CD14-positive monocyte (primary cell): ENCODE results near the gene SOCS1. TPM values are rescaled to one million over a fixed set of nuclear protein-coding genes. Genes with fewer than 3 reads are reported as not detected.

Source experiments
- DNase-seq, 3 donors: peaks; one replicate each; pipeline ENCODE4 v3.0.0-alpha.2; 2011 to 2022
- H2AFZ ChIP-seq: 2 replicates; pipeline ENCODE4 v1.6.0; 2012; ENCODE audit warnings: mild to moderate bottlenecking, low read depth, low read length, inconsistent platforms; ENCODE audit not compliant: insufficient read depth, poor library complexity, severe bottlenecking
- H3K27ac ChIP-seq, 2 donors: 1 replicate in 1 of 2; 2 replicates in 1 of 2; pipeline ENCODE4 v1.5.1; 2012 to 2013; ENCODE audit warnings: low read length in 2 of 2, control low read depth in 1 of 2, inconsistent platforms in 1 of 2, low read depth in 1 of 2, mild to moderate bottlenecking in 1 of 2
- H3K27me3 ChIP-seq, 2 donors: one replicate each; pipeline versions ENCODE4 v1.6.0 to v1.6.1; 2011 to 2013; ENCODE audit warnings: low read length in 2 of 2; ENCODE audit not compliant: control insufficient read depth in 2 of 2, insufficient read depth in 2 of 2
- H3K36me3 ChIP-seq, 2 donors: replicated peaks in 1 of 2; 1 replicate in 1 of 2; 2 replicates in 1 of 2; pipeline versions ENCODE4 v1.5.1 to v1.6.1; 2012 to 2013; ENCODE audit warnings: low read length in 2 of 2, control low read depth in 1 of 2, inconsistent platforms in 1 of 2, mild to moderate bottlenecking in 1 of 2; ENCODE audit not compliant: insufficient read depth in 2 of 2, control insufficient read depth in 1 of 2
- H3K4me1 ChIP-seq, 2 donors: 1 replicate in 1 of 2; 2 replicates in 1 of 2; pipeline versions ENCODE4 v1.5.1 to v1.6.1; 2012 to 2013; ENCODE audit warnings: low read length in 2 of 2, control low read depth in 1 of 2, inconsistent platforms in 1 of 2, mild to moderate bottlenecking in 1 of 2, moderate library complexity in 1 of 2; ENCODE audit not compliant: insufficient read depth in 2 of 2, control insufficient read depth in 1 of 2
- H3K4me2 ChIP-seq: replicated peaks from 2 replicates; pipeline ENCODE3; 2012; ENCODE audit warnings: low read length, moderate library complexity, mild to moderate bottlenecking; ENCODE audit not compliant: poor library complexity, severe bottlenecking; ENCODE audit errors: extremely low read depth
- H3K4me3 ChIP-seq, 3 experiments: fragments of 200-600 bp in 1 of 3; sonication (generic) in 1 of 3; replicated peaks in 1 of 3; 1 replicate in 2 of 3; 2 replicates in 1 of 3; pipeline ENCODE4 v1.5.1; 2011 to 2013; ENCODE audit warnings: low read length in 3 of 3, mild to moderate bottlenecking in 3 of 3, control low read depth in 2 of 3, low read depth in 2 of 3, inconsistent platforms in 1 of 3, moderate library complexity in 1 of 3
- H3K79me2 ChIP-seq: 2 replicates; pipeline ENCODE4 v1.6.0; 2012; ENCODE audit warnings: mild to moderate bottlenecking, control low read depth, inconsistent platforms, low read length, moderate library complexity; ENCODE audit not compliant: insufficient read depth
- H3K9ac ChIP-seq: 2 replicates; pipeline ENCODE4 v1.6.0; 2017; ENCODE audit warnings: low read length, mild to moderate bottlenecking; ENCODE audit not compliant: insufficient read depth, poor library complexity, severe bottlenecking
- H3K9me3 ChIP-seq, 2 donors: replicated peaks in 1 of 2; 1 replicate in 1 of 2; 2 replicates in 1 of 2; pipeline versions ENCODE4 v1.5.1 to v1.6.1; 2012 to 2013; ENCODE audit warnings: low read length in 2 of 2, control low read depth in 1 of 2; ENCODE audit not compliant: control insufficient read depth in 1 of 2, insufficient read depth in 1 of 2
- H4K20me1 ChIP-seq: 2 replicates; pipeline ENCODE4 v1.6.0; 2012; ENCODE audit warnings: mild to moderate bottlenecking, low read length, control low read depth, moderate library complexity; ENCODE audit not compliant: insufficient read depth
- H3K27ac Mint-ChIP-seq, 7 donors: one replicate each; pipeline ENCODE4 v1.8.0; 2020; ENCODE audit warnings: mild to moderate bottlenecking in 7 of 7, mixed read lengths in 7 of 7, moderate library complexity in 6 of 7, inconsistent platforms in 2 of 7
- H3K27me3 Mint-ChIP-seq, 3 donors: one replicate each; pipeline ENCODE4 v1.8.0; 2021 to 2022; ENCODE audit warnings: low read depth in 3 of 3, mild to moderate bottlenecking in 3 of 3, mixed read lengths in 3 of 3, moderate library complexity in 3 of 3, inconsistent platforms in 1 of 3
- H3K36me3 Mint-ChIP-seq, 2 donors: one replicate each; pipeline ENCODE4 v1.8.0; 2020; ENCODE audit warnings: mixed read lengths in 2 of 2, inconsistent platforms in 1 of 2, mild to moderate bottlenecking in 1 of 2
- H3K4me1 Mint-ChIP-seq: one replicate; pipeline ENCODE4 v1.8.0; 2020; ENCODE audit warnings: mild to moderate bottlenecking, mixed read lengths
- H3K4me3 Mint-ChIP-seq, 2 donors: one replicate each; pipeline ENCODE4 v1.8.0; 2020; ENCODE audit warnings: mild to moderate bottlenecking in 2 of 2, mixed read lengths in 2 of 2, moderate library complexity in 1 of 2
- H3K9me3 Mint-ChIP-seq, 7 donors: one replicate each; pipeline ENCODE4 v1.8.0; 2020 to 2022; ENCODE audit warnings: mixed read lengths in 7 of 7, mild to moderate bottlenecking in 6 of 7, moderate library complexity in 6 of 7, inconsistent platforms in 2 of 7
- WGBS: methylation state at CpG from one replicate; pipeline ENCODE4 v1.1.5; 2013; ENCODE audit warnings: missing lambda C conversion rate; ENCODE audit not compliant: insufficient coverage; 5-methylcytosine and 5-hydroxymethylcytosine counted together
- intact Hi-C, 2 donors: fragments of 100-400 bp; cut with micrococcal nuclease; formaldehyde crosslinking; loops; one replicate each; pipeline versions ENCODE4 v1.15.0 to v1.15.1; 2023
- polyA plus RNA-seq, 3 donors: library from polyadenylated mRNA; depleted of rRNA in 1 of 3; unstranded in 2 of 3; stranded (reverse) in 1 of 3; fragments of 300-500 nt in 2 of 3; fragments of >200 nt in 1 of 3; fragmentation: Illumina TruSeq in 2 of 3; gene quantifications; 1 replicate in 2 of 3; 2 replicates in 1 of 3; pipeline ENCODE4 v1.2.3, GENCODE V29; 2012 to 2021
- TF ChIP-seq, protein P1 (sequence below): fragments of 200-600 bp; IDR thresholded peaks from one replicate; pipeline ENCODE4 v1.8.0; 2022; ENCODE audit warnings: antibody characterized with exemption, mild to moderate bottlenecking

The SOCS1 gene
- polyA plus RNA-seq, 3 donors = 0.13 to 2.3 (median 0.35) TPM

DNA sequence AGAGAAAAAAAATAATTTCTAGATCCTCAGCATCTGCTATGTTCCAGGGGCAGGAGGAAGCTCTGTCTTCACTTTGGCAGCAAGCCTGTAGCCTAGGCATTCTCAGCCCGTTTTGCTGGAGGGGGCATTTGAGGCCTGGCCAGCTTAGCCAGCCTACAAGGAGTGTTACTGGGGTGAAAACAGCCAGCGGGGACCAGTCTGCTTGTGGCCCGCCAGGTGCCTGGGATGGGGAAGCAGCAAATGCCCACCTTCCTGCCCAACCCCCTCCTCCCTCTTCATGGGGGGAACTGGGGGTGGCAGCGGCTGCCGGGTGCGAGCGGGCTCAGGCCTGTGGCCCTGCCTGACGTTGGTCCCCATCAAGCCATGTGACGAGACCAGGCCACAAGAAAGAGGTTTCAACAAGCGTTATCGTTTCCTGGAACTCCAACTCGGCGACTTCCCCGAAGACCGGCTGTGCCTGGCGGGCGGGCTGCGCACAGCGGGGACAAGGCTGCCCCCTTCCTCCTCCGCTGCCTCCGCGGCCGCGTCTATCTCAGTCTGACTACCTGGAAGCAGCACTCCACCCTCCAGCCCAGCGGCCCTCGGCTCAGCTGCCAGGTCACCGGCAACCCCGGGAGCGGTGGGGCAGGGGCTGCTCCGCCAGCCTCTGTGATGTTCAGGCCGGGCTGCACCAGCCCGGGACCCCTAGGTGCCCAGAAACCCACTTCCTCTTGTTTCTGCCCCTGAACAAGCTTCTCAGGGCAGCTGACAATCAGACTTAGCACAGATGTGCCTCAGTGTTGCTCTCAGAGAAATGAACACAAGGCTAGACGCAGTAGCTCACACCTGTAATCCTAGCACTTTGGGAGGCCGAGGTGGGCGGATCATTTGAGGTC lies 22.9 kb downstream of the SOCS1 start:
- Mint-ChIP-seq H3K27me3 (peaks cover 4 to 12% (median 7%) of the 10 kb centered on the region in 3 donors), H3K36me3 (no peaks in the 10 kb centered on the region), H3K27ac (peak overlapping the region in 2 of 7 donors; percentile 40 to 74), H3K4me1 (peaks cover 44% of the 10 kb centered on the region), H3K4me3 (peak overlapping the region; percentile 6 to 62), H3K9me3 (peaks cover 0 to 3% (median 0%) of the 10 kb centered on the region in 7 donors)
- Histone ChIP-seq H4K20me1 (no peaks in the 10 kb centered on the region), H2AFZ (peak overlapping the region; percentile 74), H3K36me3 (no peaks in the 10 kb centered on the region), H3K4me3 (peak overlapping the region in 1 of 3 experiments; percentile 35), H3K9ac (peak overlapping the region; percentile 24), H3K4me1 (peaks cover 40 to 44% of the 10 kb centered on the region in 2 donors), H3K4me2 (peak overlapping the region; percentile 57), H3K27me3 (no peaks in the 10 kb centered on the region), H3K79me2 (no peaks in the 10 kb centered on the region), H3K27ac (peak overlapping the region in 1 of 2 donors; percentile 0), H3K9me3 (no peaks in the 10 kb centered on the region)
- intact Hi-C loops = loop anchor here in 1 of 2 donors (5.0 kb wide), 1 partner anchor 549 kb away; no protein-coding TSS in a partner anchor
- WGBS = 8% methylated on average over 33 of the region's 35 CpGs
- TF ChIP-seq, protein P1, sequence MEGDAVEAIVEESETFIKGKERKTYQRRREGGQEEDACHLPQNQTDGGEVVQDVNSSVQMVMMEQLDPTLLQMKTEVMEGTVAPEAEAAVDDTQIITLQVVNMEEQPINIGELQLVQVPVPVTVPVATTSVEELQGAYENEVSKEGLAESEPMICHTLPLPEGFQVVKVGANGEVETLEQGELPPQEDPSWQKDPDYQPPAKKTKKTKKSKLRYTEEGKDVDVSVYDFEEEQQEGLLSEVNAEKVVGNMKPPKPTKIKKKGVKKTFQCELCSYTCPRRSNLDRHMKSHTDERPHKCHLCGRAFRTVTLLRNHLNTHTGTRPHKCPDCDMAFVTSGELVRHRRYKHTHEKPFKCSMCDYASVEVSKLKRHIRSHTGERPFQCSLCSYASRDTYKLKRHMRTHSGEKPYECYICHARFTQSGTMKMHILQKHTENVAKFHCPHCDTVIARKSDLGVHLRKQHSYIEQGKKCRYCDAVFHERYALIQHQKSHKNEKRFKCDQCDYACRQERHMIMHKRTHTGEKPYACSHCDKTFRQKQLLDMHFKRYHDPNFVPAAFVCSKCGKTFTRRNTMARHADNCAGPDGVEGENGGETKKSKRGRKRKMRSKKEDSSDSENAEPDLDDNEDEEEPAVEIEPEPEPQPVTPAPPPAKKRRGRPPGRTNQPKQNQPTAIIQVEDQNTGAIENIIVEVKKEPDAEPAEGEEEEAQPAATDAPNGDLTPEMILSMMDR = no peak
- peak in 2 of 3 donors; percentile 33 to 52 for DNase-seq

DNA sequence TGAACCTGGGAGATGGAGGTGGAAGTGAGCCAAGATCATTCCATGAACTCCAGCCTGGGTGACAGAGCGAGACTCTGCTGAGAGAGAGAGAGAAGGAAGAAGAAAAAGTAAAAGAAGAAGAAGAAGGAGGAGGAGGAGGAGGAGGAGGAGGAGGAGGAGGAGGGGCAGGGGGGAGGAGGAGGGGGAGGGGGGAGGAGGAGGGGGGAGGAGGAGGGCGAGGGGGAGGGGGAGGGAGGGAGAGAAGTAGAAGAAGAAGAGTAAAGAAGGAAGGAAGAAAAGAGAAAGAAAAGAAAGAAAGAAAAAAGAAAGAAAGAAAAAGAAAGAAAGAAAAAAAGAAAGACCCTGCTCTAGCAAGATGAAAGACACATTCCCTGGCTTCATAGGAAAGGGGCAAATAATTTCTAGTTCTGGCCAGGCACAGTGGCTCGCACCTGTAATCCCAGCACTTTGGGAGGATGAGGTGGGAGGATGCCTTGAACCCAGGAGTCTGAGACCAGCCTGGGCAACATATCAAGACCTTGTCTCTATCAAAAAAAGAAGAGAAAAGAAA lies 23.6 kb downstream of the SOCS1 start:
- Mint-ChIP-seq H3K27me3 (peaks cover 4 to 12% (median 7%) of the 10 kb centered on the region in 3 donors), H3K4me3 (peak overlapping the region in 1 of 2 donors; percentile 62), H3K9me3 (peaks cover 0 to 3% (median 0%) of the 10 kb centered on the region in 7 donors), H3K4me1 (peaks cover 44% of the 10 kb centered on the region), H3K27ac (peak overlapping the region in 1 of 7 donors; percentile 54), H3K36me3 (no peaks in the 10 kb centered on the region)
- peaks cover 39 to 43% of the 10 kb centered on the region in 2 donors for H3K4me1 ChIP-seq
- H3K9ac ChIP-seq = no peak overlapping the region
- H3K36me3 ChIP-seq = no peaks in the 10 kb centered on the region
- H3K27me3 ChIP-seq = no peaks in the 10 kb centered on the region
- H3K9me3 ChIP-seq = no peaks in the 10 kb centered on the region
- TF ChIP-seq, protein P1 = no peak
- no peak overlapping the region for H3K27ac ChIP-seq
- H3K4me2 ChIP-seq = no peak overlapping the region
- no peaks in the 10 kb centered on the region for H3K79me2 ChIP-seq
- 40% methylated on average over 1 of the region's 3 CpGs for WGBS
- no peak overlapping the region for H3K4me3 ChIP-seq
- intact Hi-C loops = loop anchor here in 1 of 2 donors (5.0 kb wide), 1 partner anchor 550 kb away; no protein-coding TSS in a partner anchor
- DNase-seq = no peak
- H4K20me1 ChIP-seq = no peaks in the 10 kb centered on the region
- H2AFZ ChIP-seq = no peak overlapping the region
